Amniotic stem cell (primary cell): ENCODE results near the gene SCRN1.
"Not testable (repeated sequence)": the region's sequence is repeated elsewhere in the genome, so short reads cannot be mapped to it uniquely, and the experiment has no call there.

Experiments used
- DNase-seq: peaks from one replicate; lab custom pipeline; 2025; lab: John Stamatoyannopoulos, UW

The SCRN1 gene

GRCh38 chr7:29968683-29969395, 20.8 kb downstream of the SCRN1 start:
- DNase-seq, result no peak

GRCh38 chr7:29965030-29965429, 24.6 kb downstream of the SCRN1 start:
- DNase-seq, result no peak

- no peak for DNase-seq
Measured at GRCh38 chr7:29962035-29962434, 27.6 kb downstream of the SCRN1 start.

GRCh38 chr7:29961611-29962010, 28.0 kb downstream of the SCRN1 start:
- not testable (repeated sequence) for DNase-seq

- no peak for DNase-seq
Measured at GRCh38 chr7:29958667-29959358, 30.8 kb downstream of the SCRN1 start.

- DNase-seq, result no peak
Measured at GRCh38 chr7:29957521-29958310, 31.9 kb downstream of the SCRN1 start.

- DNase-seq, result no peak
Measured at GRCh38 chr7:29956487-29956836, 33.1 kb downstream of the SCRN1 start.

- no peak for DNase-seq
Measured at GRCh38 chr7:29955799-29956486, 33.7 kb downstream of the SCRN1 start.

- DNase-seq, result no peak
Measured at GRCh38 chr7:29955075-29955792, 34.4 kb downstream of the SCRN1 start.

- DNase-seq, result no peak
Measured at GRCh38 chr7:29953726-29954347, 35.8 kb downstream of the SCRN1 start.

GRCh38 chr7:29951206-29951605, 38.4 kb downstream of the SCRN1 start:
- no peak for DNase-seq

GRCh38 chr7:29950480-29950879, 39.1 kb downstream of the SCRN1 start:
- no peak for DNase-seq

- no peak for DNase-seq
Measured at GRCh38 chr7:29948587-29948986, 41.0 kb downstream of the SCRN1 start.

GRCh38 chr7:29946428-29947186, 43.0 kb downstream of the SCRN1 start:
- DNase-seq, result no peak

GRCh38 chr7:29945259-29945809, 44.3 kb downstream of the SCRN1 start:
- no peak for DNase-seq

- no peak for DNase-seq
Measured at GRCh38 chr7:29940199-29940598, 49.4 kb downstream of the SCRN1 start.

GRCh38 chr7:29937132-29937531, 52.5 kb downstream of the SCRN1 start:
- DNase-seq, result no peak

GRCh38 chr7:29935111-29935510, 54.5 kb downstream of the SCRN1 start:
- no peak for DNase-seq

- DNase-seq, result no peak
Measured at GRCh38 chr7:29929018-29929807, 60.4 kb downstream of the SCRN1 start.
